Medulla oblongata (tissue), 1 donor: ENCODE data around the gene TBC1D17.

Experiments
- DNase-seq: peaks from one replicate; pipeline ENCODE4 v3.0.0-alpha.2; 2015; ENCODE audit errors: extremely low spot score

The TBC1D17 gene

GRCh38 chr19:49877020-49877878 is at the start of gene TBC1D17, which contains the start of gene AKT1S1:
Gene TBC1D17, plus strand, starts transcription at chr19:49877702. Its CDS starts 22 bp downstream, at chr19:49877724.
Gene AKT1S1, minus strand, starts transcription at chr19:49877355. Its CDS starts 4,060 bp downstream, at chr19:49873295.
- DNase-seq: peak; percentile 100

GRCh38 chr19:49829200-49829599 is 48.3 kb upstream of the TBC1D17 start:
- DNase-seq: no peak

- no peak for DNase-seq
Measured at GRCh38 chr19:49829721-49830120, 47.8 kb upstream of the TBC1D17 start.

GRCh38 chr19:49830766-49831165 is 46.7 kb upstream of the TBC1D17 start:
- no peak for DNase-seq

GRCh38 chr19:49831592-49831991 is 45.9 kb upstream of the TBC1D17 start:
- DNase-seq: no peak

GRCh38 chr19:49832556-49832955 is 44.9 kb upstream of the TBC1D17 start:
- no peak for DNase-seq

- DNase-seq: no peak
Measured at GRCh38 chr19:49833599-49833998, 43.9 kb upstream of the TBC1D17 start.

GRCh38 chr19:49835562-49835961 is 41.9 kb upstream of the TBC1D17 start:
- no peak for DNase-seq

- no peak for DNase-seq
Measured at GRCh38 chr19:49836176-49837008, 41.1 kb upstream of the TBC1D17 start.

- DNase-seq: no peak
Measured at GRCh38 chr19:49837009-49837310, 40.5 kb upstream of the TBC1D17 start.

GRCh38 chr19:49837425-49837824 is 40.1 kb upstream of the TBC1D17 start:
- no peak for DNase-seq

GRCh38 chr19:49838885-49839588 is 38.5 kb upstream of the TBC1D17 start:
- DNase-seq: no peak

GRCh38 chr19:49839713-49840112 is 37.8 kb upstream of the TBC1D17 start:
- no peak for DNase-seq

GRCh38 chr19:49840321-49840720 is 37.2 kb upstream of the TBC1D17 start:
- no peak for DNase-seq

GRCh38 chr19:49840736-49841249 is 36.7 kb upstream of the TBC1D17 start:
- no peak for DNase-seq

- DNase-seq: no peak
Measured at GRCh38 chr19:49843265-49843664, 34.2 kb upstream of the TBC1D17 start.

GRCh38 chr19:49844138-49845095 is 33.1 kb upstream of the TBC1D17 start:
- no peak for DNase-seq

- no peak for DNase-seq
Measured at GRCh38 chr19:49845414-49845813, 32.1 kb upstream of the TBC1D17 start.

- DNase-seq: no peak
Measured at GRCh38 chr19:49846408-49846807, 31.1 kb upstream of the TBC1D17 start.
